Naive thymus-derived CD4-positive, alpha-beta T cell (primary cell): ENCODE results near the gene METTL8. TPM values are rescaled to one million over a fixed set of nuclear protein-coding genes. Genes with fewer than 3 reads are reported as not detected.

Experiments
- ATAC-seq: fragments of 150-1000 bp; cut with Tn5 transposase; 2 replicates; pipeline ENCODE4 v1.10.0; 2021; ENCODE audit warnings: mild to moderate bottlenecking, moderate library complexity
- CTCF ChIA-PET: fragments of 350-600 bp; sonication (Branson Sonifier 250); formaldehyde crosslinking; loops from one replicate; lab custom pipeline; 2021; ENCODE audit warnings: antibody characterized with exemption; lab: Charles Lee
- POLR2A ChIA-PET: fragments of 350-600 bp; sonication (Branson Sonifier 250); formaldehyde crosslinking; loops from one replicate; lab custom pipeline; 2021; ENCODE audit warnings: antibody characterized with exemption, inconsistent platforms; lab: Charles Lee
- DNase-seq, 9 donors: peaks; one replicate each; pipeline versions ENCODE4 v3.0.0 to v3.0.0-alpha.2; 2020 to 2022; ENCODE audit warnings: mixed read lengths in 1 of 9
- H3K27ac ChIP-seq: one replicate; pipeline ENCODE4 v1.7.0; 2013; ENCODE audit warnings: mild to moderate bottlenecking, low read depth, low read length, moderate library complexity
- H3K27me3 ChIP-seq, 2 donors: one replicate each; pipeline ENCODE4 v1.7.0; 2013; ENCODE audit warnings: low read length in 2 of 2, mild to moderate bottlenecking in 2 of 2, moderate library complexity in 2 of 2; ENCODE audit not compliant: control insufficient read depth in 2 of 2, insufficient read depth in 2 of 2
- H3K36me3 ChIP-seq, 3 experiments: 1 replicate in 2 of 3; 2 replicates in 1 of 3; pipeline ENCODE4 v1.7.0; 2013; ENCODE audit warnings: low read length in 3 of 3, mild to moderate bottlenecking in 3 of 3, moderate library complexity in 1 of 3; ENCODE audit not compliant: insufficient read depth in 3 of 3, control insufficient read depth in 2 of 3
- H3K4me1 ChIP-seq, 2 donors: one replicate each; pipeline ENCODE4 v1.7.0; 2013; ENCODE audit warnings: low read length in 2 of 2, mild to moderate bottlenecking in 2 of 2, moderate library complexity in 1 of 2; ENCODE audit not compliant: control insufficient read depth in 2 of 2, insufficient read depth in 2 of 2
- H3K4me3 ChIP-seq: 2 replicates; pipeline ENCODE4 v1.7.0; 2013; ENCODE audit warnings: mild to moderate bottlenecking, low read length
- H3K9me3 ChIP-seq, 3 experiments: 1 replicate in 2 of 3; 2 replicates in 1 of 3; pipeline ENCODE4 v1.7.0; 2013; ENCODE audit warnings: low read length in 3 of 3; ENCODE audit not compliant: control insufficient read depth in 2 of 3
- H3K27ac Mint-ChIP-seq, 9 donors: one replicate each; pipeline ENCODE4 v1.8.0; 2020 to 2022; ENCODE audit warnings: mixed read lengths in 9 of 9, mild to moderate bottlenecking in 8 of 9, moderate library complexity in 5 of 9, inconsistent platforms in 2 of 9
- H3K27me3 Mint-ChIP-seq, 5 donors: one replicate each; pipeline ENCODE4 v1.8.0; 2021 to 2022; ENCODE audit warnings: mixed read lengths in 5 of 5, mild to moderate bottlenecking in 1 of 5
- H3K36me3 Mint-ChIP-seq, 5 donors: one replicate each; pipeline ENCODE4 v1.8.0; 2020 to 2022; ENCODE audit warnings: mixed read lengths in 5 of 5, mild to moderate bottlenecking in 3 of 5, inconsistent platforms in 1 of 5
- H3K4me1 Mint-ChIP-seq, 7 donors: one replicate each; pipeline ENCODE4 v1.8.0; 2020 to 2022; ENCODE audit warnings: mixed read lengths in 7 of 7, mild to moderate bottlenecking in 3 of 7, inconsistent platforms in 1 of 7
- H3K4me3 Mint-ChIP-seq, 10 donors: one replicate each; pipeline ENCODE4 v1.8.0; 2020 to 2022; ENCODE audit warnings: mild to moderate bottlenecking in 10 of 10, mixed read lengths in 10 of 10, moderate library complexity in 6 of 10, inconsistent platforms in 2 of 10
- H3K9me3 Mint-ChIP-seq, 11 donors: one replicate each; pipeline ENCODE4 v1.8.0; 2020 to 2022; ENCODE audit warnings: mixed read lengths in 11 of 11, mild to moderate bottlenecking in 4 of 11, inconsistent platforms in 1 of 11, moderate library complexity in 1 of 11
- intact Hi-C, 2 donors: fragments of 100-400 bp; cut with micrococcal nuclease; formaldehyde crosslinking; loops; one replicate each; pipeline ENCODE4 v1.15.1; 2023
- polyA plus RNA-seq, 2 donors: library from polyadenylated mRNA; unstranded; fragments of 300-500 nt; fragmentation: Illumina TruSeq; gene quantifications; one replicate each; pipeline ENCODE4 v1.2.3, GENCODE V29; 2021
- total RNA-seq, 6 experiments: library from RNA in 5 of 6; stranded (reverse) in 5 of 6; gene quantifications; 1 replicate in 5 of 6; 2 replicates in 1 of 6; pipeline ENCODE4 v1.2.3 and lab custom pipeline; 2021 to 2026

METTL8 gene
- total and polyA plus RNA-seq, 7 experiments from 2014 or later = 11.8 to 21.6 (median 15.7) TPM

DNA sequence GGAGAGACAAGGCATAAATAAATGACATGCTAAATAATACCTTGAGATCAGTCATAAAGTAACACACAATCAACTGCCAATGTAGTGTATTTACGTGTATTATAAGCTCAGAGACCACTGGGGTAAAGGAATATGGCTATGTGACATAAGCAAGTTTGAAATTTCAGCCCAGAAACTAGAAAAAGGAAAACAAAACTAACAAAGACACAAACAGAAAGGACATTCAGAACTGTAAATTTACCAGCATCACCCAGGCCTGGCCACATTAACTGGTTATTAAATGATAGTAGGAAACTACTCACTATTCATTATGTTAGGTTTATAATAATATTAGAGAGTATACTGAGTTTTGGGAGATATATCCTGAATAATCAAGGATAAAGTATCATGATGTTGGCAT is 98.8 kb downstream of the METTL8 start:
- Histone ChIP-seq H3K4me3 (no peak overlapping the region), H3K36me3 (no peaks in the 10 kb centered on the region), H3K27me3 (no peaks in the 10 kb centered on the region), H3K4me1 (no peaks in the 10 kb centered on the region), H3K27ac (no peak overlapping the region), H3K9me3 (no peaks in the 10 kb centered on the region)
- H3K36me3 Mint-ChIP-seq = peaks cover 0 to 16% (median 14%) of the 10 kb centered on the region in 5 donors
- ATAC-seq (no peak), DNase-seq (no peak)
- H3K9me3 Mint-ChIP-seq = no peaks in the 10 kb centered on the region
- CTCF ChIA-PET = no interaction called here
- H3K4me1 Mint-ChIP-seq = peaks cover 0 to 20% (median 8%) of the 10 kb centered on the region in 7 donors
- no peak overlapping the region for H3K27ac Mint-ChIP-seq
- H3K27me3 Mint-ChIP-seq = no peaks in the 10 kb centered on the region
- POLR2A ChIA-PET = no interaction called here
- no peak overlapping the region for H3K4me3 Mint-ChIP-seq
- intact Hi-C loops = no loop called here

DNA sequence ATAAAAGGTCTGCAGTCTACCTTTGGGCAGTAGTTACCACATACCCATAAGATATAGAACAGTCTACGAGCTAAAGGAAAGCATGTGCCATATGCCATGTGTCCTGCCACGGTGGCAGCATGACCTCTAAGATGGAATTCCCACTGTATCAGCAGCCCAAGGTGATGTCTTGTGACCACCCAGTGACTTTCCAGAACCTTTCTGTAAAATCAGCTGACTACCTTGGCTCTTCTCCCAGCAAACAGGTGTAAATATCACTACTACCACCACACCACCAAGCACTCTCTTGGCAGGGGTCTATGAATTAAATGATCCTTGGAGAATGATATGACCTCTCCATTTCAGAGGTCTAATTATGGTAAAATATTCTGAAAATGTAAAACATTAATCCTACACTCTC is 99.6 kb downstream of the METTL8 start:
- Mint-ChIP-seq H3K4me1 (peaks cover 0 to 19% (median 7%) of the 10 kb centered on the region in 7 donors), H3K9me3 (peaks cover 0 to 2% (median 0%) of the 10 kb centered on the region in 11 donors), H3K4me3 (no peak overlapping the region), H3K27me3 (no peaks in the 10 kb centered on the region), H3K36me3 (peaks cover 0 to 18% (median 15%) of the 10 kb centered on the region in 5 donors), H3K27ac (no peak overlapping the region)
- no peaks in the 10 kb centered on the region for H3K4me1 ChIP-seq
- no peak overlapping the region for H3K4me3 ChIP-seq
- CTCF ChIA-PET = interaction anchor here (0.6 to 0.8 kb wide), 2 partner anchors 11 to 34 kb away, joined by 3 read pairs; no protein-coding TSS in a partner anchor
- DNase-seq (no peak), ATAC-seq (no peak)
- intact Hi-C loops = no loop called here
- POLR2A ChIA-PET = interaction anchor here (1.2 kb wide), 1 partner anchor 173 kb away, joined by 3 read pairs; no protein-coding TSS in a partner anchor
- H3K36me3 ChIP-seq = no peaks in the 10 kb centered on the region
- H3K27ac ChIP-seq = no peak overlapping the region
- no peaks in the 10 kb centered on the region for H3K27me3 ChIP-seq
- H3K9me3 ChIP-seq = no peaks in the 10 kb centered on the region

DNA sequence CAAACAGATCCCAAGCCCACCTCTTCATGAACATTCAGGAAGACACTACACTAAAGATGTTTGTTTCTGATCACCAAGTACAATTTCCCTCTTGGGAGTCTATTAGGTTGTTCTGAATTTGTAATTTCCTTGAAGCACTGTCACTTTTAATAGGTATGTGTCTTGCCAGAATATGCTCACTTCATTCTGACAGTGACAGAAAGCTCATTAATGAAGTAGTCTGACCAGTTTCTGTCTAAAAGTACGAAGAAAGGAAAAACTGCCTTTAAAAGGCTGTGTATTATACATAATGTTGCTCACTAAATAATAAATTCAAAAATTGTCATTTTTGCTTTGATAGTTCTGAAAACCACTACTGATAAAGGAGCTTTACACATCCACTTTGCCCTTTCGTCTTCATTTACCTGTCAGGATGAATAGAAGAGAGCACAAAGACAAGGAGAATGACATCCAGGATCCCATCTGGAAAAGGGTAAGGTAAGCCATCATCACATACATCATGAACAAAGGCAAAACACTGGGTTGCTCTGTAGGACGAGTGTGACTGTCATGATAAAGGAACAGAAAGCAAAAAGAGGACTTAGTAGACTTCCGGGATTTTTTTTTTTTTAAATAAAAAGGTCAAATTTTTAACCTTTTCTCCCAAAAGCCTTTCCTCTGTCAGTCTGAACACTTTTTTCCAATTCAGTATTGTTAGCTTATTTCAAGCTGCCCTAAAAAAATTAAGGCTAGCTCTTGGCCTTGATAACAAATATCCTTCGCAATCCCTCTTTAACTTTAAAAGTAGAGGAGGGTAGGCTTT is 103.4 kb downstream of the METTL8 start:
- Histone ChIP-seq H3K27me3 (no peaks in the 10 kb centered on the region), H3K4me3 (no peak overlapping the region), H3K4me1 (peaks cover 0 to 17% of the 10 kb centered on the region in 2 donors), H3K9me3 (no peaks in the 10 kb centered on the region), H3K36me3 (no peaks in the 10 kb centered on the region), H3K27ac (no peak overlapping the region)
- POLR2A ChIA-PET = interaction anchor here (0.7 kb wide), 1 partner anchor 11 kb away, joined by 3 read pairs; no protein-coding TSS in a partner anchor
- Mint-ChIP-seq H3K36me3 (peaks cover 0 to 15% (median 8%) of the 10 kb centered on the region in 5 donors), H3K4me3 (no peak overlapping the region), H3K27ac (peak overlapping the region in 4 of 9 donors; percentile 25 to 82 (median 56)), H3K27me3 (no peaks in the 10 kb centered on the region), H3K4me1 (peaks cover 13 to 30% (median 26%) of the 10 kb centered on the region in 7 donors), H3K9me3 (peaks cover 0 to 2% (median 0%) of the 10 kb centered on the region in 11 donors)
- no peak for ATAC-seq
- no peak for DNase-seq
- CTCF ChIA-PET = no interaction called here
- intact Hi-C loops = no loop called here

DNA sequence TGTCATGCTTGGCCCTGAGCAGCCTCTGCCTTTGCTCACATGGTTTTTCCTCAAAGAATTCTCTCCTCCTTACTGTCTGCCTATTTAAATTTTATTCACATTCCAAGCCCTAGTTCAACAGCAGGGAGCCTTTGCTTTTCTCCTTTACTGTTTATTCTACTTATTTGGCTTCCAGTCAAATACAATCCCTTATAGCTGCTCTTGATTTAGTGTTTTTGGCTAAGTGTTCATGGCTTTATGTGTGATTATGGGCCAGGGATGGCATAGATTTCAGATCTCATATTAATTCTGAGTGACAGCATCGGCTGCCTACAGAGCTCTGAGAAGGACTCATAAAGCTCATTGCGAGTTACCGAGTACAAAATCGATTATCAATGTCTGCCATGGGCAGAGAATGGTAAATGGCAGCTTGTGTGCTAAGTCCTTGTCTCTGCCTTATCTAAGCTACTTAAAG is 106.7 kb downstream of the METTL8 start:
- peak overlapping the region; percentile 5 to 88 (median 64) for H3K27ac Mint-ChIP-seq
- ChIA-PET POLR2A (no interaction called here), CTCF (interaction anchor here (1.9 kb wide), 1 partner anchor 90 kb away, joined by 4 read pairs; no protein-coding TSS in a partner anchor)
- peaks cover 3 to 17% (median 4%) of the 10 kb centered on the region in 5 donors for H3K36me3 Mint-ChIP-seq
- H3K9me3 ChIP-seq = no peaks in the 10 kb centered on the region
- H3K4me1 Mint-ChIP-seq = peaks cover 15 to 40% (median 35%) of the 10 kb centered on the region in 7 donors
- H3K27me3 Mint-ChIP-seq = no peaks in the 10 kb centered on the region
- H3K4me3 ChIP-seq = no peak overlapping the region
- no peaks in the 10 kb centered on the region for H3K27me3 ChIP-seq
- no peak for DNase-seq
- peak overlapping the region in 7 of 10 donors; percentile 3 to 56 (median 24) for H3K4me3 Mint-ChIP-seq
- no peak for ATAC-seq
- H3K9me3 Mint-ChIP-seq = peaks cover 0 to 2% (median 0%) of the 10 kb centered on the region in 11 donors
- H3K36me3 ChIP-seq = no peaks in the 10 kb centered on the region
- peaks cover 0 to 17% of the 10 kb centered on the region in 2 donors for H3K4me1 ChIP-seq
- H3K27ac ChIP-seq = no peak overlapping the region
- intact Hi-C loops = loop anchor here in 1 of 2 donors (1.0 to 5.0 kb wide), 3 partner anchors 8 to 105 kb away; partner anchors contain the start of genes DCAF17 and METTL8

DNA sequence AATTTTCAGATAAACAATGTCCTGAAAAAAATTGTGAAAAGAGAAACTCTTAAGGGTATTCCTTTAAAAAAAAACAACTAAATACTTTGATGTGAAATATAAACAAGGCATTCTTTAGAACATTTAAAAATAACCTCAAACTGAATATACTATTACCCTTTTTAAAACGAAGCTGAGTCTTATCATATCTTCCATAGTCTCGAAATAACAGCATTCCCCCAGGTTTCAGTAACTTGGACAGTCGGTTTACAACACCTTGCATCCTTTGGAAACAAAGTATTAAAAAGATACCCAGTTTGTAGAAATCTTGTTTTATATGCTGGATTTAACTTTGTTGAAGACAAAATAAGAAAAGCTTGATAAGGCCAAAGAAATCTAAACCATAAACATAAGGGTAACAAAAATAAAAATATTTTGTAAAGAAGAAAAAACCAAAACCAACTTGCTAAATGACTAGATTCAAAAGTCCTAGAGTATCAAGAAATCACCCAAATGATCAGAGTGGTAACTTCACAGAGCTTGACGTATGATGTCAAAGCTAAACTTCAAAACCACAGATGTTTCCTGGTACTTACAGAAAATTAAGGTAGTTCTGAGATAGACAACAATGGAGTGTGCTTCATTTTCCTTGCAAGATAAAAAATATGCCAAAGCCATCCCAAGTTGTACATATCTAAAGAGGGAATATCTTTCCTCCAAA is 107.8 kb downstream of the METTL8 start:
- CTCF ChIA-PET = no interaction called here
- ATAC-seq (peak; percentile 89), DNase-seq (peak in 7 of 9 donors; percentile 11 to 66 (median 41))
- H3K4me3 ChIP-seq = no peak overlapping the region
- Mint-ChIP-seq H3K4me3 (peak overlapping the region in 5 of 10 donors; percentile 4 to 56 (median 27)), H3K27me3 (no peaks in the 10 kb centered on the region), H3K36me3 (peaks cover 3 to 20% (median 4%) of the 10 kb centered on the region in 5 donors), H3K9me3 (peaks cover 0 to 2% (median 0%) of the 10 kb centered on the region in 11 donors), H3K4me1 (peaks cover 16 to 41% (median 37%) of the 10 kb centered on the region in 7 donors), H3K27ac (peak overlapping the region in 8 of 9 donors; percentile 6 to 88 (median 70))
- intact Hi-C loops = loop anchor here in 1 of 2 donors (5.0 kb wide), 2 partner anchors 91 to 106 kb away; partner anchors contain the start of genes DCAF17 and METTL8
- no peaks in the 10 kb centered on the region for H3K9me3 ChIP-seq
- no peak overlapping the region for H3K27ac ChIP-seq
- no peaks in the 10 kb centered on the region for H3K27me3 ChIP-seq
- POLR2A ChIA-PET = interaction anchor here (0.5 to 0.6 kb wide), 2 partner anchors 486 to 1339 kb away, joined by 3 read pairs; no protein-coding TSS in a partner anchor
- H3K36me3 ChIP-seq = no peaks in the 10 kb centered on the region
- peaks cover 0 to 17% of the 10 kb centered on the region in 2 donors for H3K4me1 ChIP-seq

DNA sequence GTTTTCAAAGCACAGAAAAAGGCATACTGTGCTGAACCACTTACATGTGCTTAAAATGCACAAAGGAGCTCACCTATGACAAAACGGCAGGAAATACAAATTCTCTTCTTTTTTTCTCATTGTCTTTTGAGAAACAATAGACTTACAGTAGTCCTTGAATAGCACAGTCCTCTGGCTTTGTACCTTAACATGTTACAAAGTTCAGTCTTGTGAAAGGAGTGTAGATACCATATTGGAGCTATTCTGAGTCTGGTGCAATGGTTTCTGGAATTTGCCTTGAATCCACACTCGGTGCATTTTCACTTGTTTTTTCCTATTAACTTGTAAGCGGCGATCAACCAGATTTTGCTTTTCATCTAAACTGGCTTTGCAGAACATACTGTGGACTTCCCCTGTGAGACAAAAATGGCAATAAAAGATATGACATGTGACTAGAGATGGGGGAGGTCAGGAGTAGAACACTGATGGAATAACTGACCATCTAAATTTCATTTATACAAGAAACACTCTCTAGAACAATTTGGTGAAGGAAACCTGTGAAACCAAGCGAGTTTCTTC is 109.7 kb downstream of the METTL8 start:
- ATAC-seq = no peak
- no peak overlapping the region for H3K27ac Mint-ChIP-seq
- CTCF ChIA-PET = no interaction called here
- Histone ChIP-seq H3K36me3 (no peaks in the 10 kb centered on the region), H3K27ac (no peak overlapping the region), H3K27me3 (no peaks in the 10 kb centered on the region), H3K4me1 (peaks cover 0 to 17% of the 10 kb centered on the region in 2 donors), H3K4me3 (no peak overlapping the region), H3K9me3 (no peaks in the 10 kb centered on the region)
- H3K4me1 Mint-ChIP-seq = peaks cover 24 to 61% (median 56%) of the 10 kb centered on the region in 7 donors
- H3K4me3 Mint-ChIP-seq = peak overlapping the region in 1 of 10 donors; percentile 6
- no peaks in the 10 kb centered on the region for H3K27me3 Mint-ChIP-seq
- DNase-seq = no peak
- H3K9me3 Mint-ChIP-seq = no peaks in the 10 kb centered on the region
- intact Hi-C loops = no loop called here
- peaks cover 0 to 20% (median 4%) of the 10 kb centered on the region in 5 donors for H3K36me3 Mint-ChIP-seq
- POLR2A ChIA-PET = no interaction called here
